ENCODE results near the gene TLE4.
"Not testable (repeated sequence)": the region's sequence is repeated elsewhere in the genome, so short reads cannot be mapped to it uniquely, and the experiment has no call there.

TLE4 gene

DNA sequence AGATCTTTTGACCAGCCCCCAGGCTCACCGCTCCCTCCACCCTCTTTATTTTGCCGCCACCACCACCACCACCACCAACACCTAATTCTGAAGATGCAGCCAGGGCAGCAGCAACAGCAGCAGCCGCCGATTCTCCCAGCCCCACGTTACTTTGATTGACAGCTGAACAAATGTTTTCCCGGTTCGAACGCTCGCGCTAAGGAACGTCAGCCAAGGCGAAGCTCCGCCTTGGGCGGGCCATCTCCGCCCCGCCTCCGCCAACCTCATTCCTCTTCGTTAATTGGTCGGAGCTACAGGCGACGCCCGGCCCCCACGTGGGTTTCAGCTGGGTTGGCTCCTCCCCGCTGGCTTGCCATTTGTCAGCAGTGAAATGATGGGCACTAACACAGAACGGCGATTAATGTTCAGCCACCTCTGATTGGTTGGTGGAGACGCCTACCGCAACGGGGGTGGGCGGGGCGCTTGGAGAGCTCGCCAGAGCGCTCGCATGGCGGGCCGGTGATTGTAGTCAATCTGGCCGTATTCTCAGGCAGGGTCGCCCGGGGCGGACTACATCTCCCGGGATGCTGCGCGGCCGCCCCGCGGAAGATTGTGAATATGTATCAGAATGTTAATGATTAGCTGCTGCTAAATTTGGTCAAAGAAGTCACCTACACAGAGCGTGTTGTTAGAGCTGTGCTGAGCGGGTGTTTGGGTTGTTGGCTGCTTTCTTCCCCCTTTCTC lies at the start of gene TLE4:
TLE4 (plus strand) TSS at position 657 of the 723 bp plus-strand sequence. CDS start 826 bp downstream, outside the sequence.
- DNase-seq: peak; percentile 98

DNA sequence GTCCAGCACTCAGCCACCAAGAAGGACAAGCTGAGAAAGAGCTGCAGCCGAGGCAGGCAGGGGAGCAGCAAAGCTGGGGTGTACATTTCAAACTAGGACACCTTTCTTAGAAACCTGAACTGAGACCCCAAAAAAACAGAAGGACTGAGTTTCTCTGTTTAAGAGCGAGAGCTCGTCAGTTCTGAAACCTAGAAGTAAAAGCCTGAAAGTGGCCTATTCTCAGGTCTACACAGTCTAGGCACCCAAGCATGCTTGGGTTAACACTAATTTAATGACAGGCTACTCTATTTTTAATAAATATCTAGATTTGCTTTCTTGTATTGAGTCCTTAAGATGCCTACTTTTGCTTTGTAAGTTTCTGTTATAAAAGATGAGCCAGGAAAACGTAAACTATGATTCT lies 49.0 kb upstream of the TLE4 start:
- no peak for DNase-seq

DNA sequence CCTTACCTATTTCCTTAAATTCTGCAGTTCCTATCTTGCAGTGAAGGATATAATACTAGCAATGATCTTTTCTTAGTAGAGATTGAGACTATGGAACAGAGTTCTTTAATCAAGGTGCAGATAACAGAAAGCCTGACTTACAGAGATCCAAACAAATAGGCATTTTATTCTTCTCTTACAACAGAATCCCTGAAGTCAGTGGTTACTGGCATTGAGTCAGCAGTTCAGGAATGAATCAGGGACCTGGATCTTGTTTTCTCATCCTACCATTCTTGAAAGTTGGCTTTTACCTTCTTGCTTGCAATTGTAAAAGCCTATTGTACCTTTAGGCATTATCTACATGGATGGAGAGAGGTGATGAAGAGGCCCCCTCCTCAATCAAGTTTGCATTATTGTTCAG lies 47.5 kb upstream of the TLE4 start:
- no peak for DNase-seq

GRCh38 chr9:79526149-79526672 lies 45.6 kb upstream of the TLE4 start:
- no peak for DNase-seq

- DNase-seq: no peak
These were observed 36.2 kb upstream of the TLE4 start for GRCh38 chr9:79535534-79535933.

DNA sequence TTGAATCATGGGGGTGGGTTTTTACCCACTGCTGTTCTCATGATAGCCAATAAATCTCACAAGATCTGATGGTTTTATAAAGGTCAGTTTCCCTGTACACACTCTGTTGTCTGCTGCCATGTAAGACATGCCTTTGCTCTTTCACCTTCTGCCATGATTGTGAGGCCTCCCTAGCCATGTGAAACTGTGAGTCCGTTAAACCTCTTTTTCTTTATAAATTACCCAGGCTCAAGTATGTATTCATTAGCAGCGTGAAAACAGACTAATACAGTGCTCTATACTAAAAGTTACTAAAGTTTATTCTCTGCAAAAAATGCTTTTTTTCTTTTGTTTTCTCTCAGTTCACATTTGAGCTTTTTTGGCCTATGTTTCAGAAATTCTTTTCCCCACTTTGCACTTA lies 33.9 kb upstream of the TLE4 start:
- DNase-seq: no peak

- no peak for DNase-seq
These were observed 28.8 kb upstream of the TLE4 start for GRCh38 chr9:79542735-79543620.

- not testable (repeated sequence) for DNase-seq
These were observed 27.4 kb upstream of the TLE4 start for GRCh38 chr9:79544375-79544774.

DNA sequence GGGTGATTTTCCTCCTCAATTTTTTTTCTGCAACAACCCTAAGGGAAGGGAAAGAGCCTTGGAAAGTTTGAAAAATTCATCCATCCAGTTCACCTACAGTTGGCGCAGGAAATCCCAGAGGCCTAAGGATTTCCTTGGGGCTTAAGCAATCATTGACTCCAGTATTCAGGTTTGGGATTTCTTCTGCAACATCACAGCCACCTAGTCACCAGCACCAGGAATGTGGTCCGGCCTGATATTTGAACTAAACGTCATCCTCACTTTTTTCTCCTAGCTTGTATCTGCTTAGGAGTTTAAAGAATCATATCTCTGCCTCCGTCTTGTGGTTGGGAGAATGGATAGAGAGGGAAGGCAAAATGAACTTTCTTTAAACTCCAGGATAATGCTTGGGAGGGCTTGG lies 20.2 kb upstream of the TLE4 start:
- no peak for DNase-seq

- DNase-seq: no peak
These were observed 19.8 kb upstream of the TLE4 start for GRCh38 chr9:79551994-79552393.

DNA sequence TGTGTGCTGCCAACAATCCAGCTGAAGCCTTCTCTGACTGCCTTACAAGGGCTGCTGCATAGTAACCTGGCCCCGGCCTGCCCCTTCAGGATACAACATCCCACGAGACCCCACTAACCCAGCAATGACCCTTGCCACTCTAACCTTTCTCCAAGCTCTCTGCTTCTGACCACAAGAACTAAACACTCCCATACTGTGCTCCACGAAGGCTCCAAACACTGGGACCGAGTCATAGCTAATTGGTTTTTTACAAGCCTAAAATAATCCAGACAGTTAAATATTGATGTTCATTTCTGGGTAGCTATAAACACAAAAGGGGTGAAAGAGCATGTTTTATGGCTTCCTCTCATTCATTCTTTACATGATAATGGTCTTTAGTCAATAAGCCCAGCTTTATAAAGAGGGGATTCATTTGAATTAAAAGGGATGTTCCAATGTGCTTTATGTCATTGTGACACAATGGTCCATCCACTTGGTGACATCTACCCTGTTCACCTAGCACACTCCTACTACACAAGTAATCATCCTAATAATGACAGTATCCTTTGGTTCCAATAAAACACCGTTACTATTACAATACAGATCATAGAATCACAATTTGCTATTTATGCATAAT lies 16.2 kb upstream of the TLE4 start:
- DNase-seq: no peak

DNA sequence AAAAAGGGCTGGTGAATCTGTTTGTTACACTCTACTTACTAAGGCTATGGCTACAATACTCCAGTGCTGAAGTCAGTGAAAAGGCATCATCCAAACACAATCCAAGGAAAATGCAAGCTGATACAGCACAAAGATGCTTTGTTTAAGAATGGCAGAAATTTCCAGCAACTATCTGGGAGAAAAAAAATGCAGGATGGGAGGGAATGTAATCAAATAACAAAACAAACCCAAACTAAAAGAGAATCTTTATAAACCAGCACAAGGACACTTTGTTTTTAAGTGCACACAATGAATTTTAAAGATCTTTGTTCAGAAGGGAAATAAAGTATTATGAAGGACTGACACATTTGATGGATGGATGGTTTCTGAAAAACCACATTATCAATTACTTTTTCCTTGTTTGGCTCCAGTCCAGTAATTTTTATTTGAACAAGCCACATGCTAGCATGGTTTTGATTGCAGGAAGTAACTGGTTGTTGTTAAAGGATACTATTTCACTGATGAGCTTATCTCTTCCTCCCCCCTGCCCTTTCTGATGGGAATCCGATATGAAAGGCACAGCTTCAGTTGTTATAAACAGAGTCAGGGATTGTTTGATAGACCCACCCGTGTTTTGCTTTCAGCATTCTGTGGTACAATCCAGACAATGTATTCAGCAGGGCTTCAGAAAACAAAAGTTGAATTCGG lies 12.1 kb upstream of the TLE4 start:
- DNase-seq: no peak

- no peak for DNase-seq
These were observed 8.9 kb upstream of the TLE4 start for GRCh38 chr9:79562749-79563386.

GRCh38 chr9:79564105-79564504 lies 7.7 kb upstream of the TLE4 start:
- no peak for DNase-seq

GRCh38 chr9:79565245-79565644 lies 6.5 kb upstream of the TLE4 start:
- no peak for DNase-seq

GRCh38 chr9:79567671-79568098 lies 4.1 kb upstream of the TLE4 start:
- DNase-seq: no peak

DNA sequence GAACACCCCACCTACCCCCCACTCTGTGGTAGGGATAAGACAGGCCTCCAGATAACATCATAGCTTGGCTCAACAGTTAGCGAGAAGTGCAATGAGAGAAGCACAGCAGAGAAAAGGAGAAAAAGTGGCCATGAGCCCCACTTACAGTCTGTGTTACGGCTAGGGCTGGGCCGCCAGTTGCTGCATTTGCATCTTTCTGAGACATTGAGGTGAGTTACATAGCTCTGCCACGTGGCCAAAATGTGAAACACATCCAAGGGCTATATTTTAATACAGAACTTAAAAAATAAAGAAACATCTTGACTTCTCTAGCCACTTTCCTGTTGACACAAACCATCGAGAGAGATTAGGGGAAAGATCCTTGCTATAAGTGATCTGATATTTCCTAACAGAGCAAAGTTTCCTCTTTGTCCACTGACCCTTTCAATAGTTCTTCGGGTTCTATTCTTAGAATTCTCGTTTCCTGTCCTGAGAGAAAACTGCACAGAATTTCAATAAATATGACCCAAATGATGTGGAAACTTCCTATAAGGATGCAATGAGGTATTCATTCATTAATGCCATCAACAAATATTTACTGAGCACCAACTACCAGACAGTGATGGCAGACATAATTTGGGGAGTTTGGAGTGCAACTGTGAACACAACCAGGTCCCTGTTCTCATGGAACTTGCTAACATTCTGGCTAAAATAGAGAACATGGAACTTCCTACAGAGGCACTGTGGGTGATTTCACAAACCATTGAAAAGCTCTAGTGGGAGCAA lies 3.2 kb upstream of the TLE4 start:
- no peak for DNase-seq

GRCh38 chr9:79569814-79570447 lies 1.8 kb upstream of the TLE4 start:
- no peak for DNase-seq

DNA sequence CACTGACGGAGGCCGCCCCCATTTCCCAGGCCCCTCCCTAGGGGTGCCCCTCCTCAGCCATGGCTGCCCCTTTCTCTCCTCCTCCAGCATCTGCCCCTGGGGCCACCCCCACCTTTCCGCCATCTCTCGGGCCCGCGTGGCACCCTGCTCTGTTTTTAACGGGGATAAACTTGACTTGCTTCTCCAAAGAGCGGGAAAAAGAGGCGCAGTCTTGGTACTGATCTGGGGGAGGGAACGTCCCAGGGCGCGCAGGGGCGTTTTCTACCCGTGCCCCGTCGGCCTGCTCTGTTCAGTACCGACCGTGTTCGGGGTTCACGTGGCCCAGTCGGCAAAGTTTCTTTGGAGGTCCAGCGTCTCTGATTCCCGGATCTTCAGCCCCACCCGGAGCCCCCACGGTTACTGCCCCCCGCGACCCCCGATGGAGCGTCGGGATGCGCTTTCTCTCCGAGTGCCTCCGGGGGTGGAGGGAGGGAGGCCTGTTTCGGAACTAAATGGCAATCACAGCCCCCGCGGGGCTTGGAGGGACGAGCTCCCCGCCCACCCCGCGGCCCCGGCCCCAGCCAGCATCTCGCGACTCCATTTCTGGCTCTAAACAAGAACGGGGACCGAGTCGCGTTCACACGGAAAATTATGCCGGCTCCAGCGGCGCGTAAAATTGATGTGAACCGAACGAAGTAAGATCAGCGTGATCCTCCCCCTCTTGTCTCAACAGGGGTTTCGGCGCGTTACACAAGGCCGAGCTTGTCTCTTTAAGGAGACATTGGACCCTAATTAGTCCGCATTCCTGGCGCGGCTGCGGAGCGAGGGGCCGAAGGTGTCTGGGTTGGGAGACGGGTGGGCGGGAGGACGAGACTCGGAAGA lies 1.1 kb upstream of the TLE4 start:
- peak; percentile 84 for DNase-seq

DNA sequence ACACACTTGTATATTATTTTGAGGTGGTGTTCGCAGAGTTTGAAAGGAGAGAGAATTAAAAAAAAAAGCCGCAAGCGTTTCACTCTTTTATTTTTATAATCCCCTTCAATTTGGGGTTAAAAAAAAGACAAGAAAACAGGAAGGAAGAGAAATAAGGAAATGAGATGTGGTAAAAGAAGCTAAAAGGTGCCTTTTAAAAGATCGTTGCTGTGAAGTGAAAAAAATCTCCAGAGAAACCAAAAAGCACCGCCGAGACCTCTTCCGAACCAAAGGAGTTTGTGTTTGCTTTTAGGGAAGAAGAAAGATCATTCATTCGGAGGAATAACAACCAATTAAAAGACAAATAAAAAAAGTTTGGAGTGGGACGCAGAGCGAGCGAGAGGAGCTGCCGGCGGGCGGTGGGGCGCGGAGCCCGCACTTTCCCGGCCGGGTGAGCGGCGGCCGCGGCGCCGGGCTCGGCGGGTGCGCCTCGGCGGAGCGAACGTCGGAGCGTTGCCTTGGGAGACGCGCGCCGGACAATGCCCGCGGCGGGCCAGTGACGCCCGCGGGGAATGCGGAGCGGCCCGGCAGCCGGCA lies 355 bp downstream of the TLE4 start:
- DNase-seq: peak; percentile 76

Measured in activated CD8-positive, alpha-beta memory T cell treated with anti-CD3 and anti-CD28 coated beads for 24 hours (primary cell).